ENCODE measurements around the gene HSF4.

DNA sequence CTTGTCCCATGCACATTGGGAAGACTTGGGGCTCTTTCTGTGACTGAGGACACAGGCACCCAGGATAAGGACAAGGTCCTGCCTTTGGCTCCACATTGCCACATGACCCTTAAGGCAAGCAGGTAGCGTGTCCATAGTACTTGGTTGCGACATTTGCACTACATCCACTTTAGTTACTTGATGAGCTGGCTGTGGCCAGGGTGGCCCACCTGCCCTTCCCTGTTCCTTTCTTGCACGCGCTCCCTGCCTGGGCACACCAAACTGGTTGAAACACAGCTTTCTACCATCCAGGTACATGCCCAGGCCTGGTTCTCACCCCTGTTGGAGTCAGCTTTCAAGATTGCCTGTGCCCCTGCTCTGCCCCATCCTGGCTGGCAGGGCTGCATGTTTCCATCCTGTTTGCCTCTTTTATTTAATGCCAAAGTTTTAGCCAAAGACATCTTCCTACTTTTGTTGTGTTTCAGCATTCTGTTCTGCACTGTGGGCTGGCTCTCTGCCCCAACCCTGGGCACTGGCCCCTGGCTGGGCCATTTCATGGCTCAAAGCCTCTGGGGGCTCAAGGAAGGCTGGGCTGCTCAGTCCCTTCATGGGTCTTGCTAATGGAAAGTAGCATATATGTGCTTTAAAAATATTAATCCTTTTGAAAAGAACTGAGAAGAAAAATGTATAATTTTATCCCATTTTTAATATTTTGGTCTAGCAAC is 17.0 kb upstream of the HSF4 start:
- TF ChIP-seq, protein P1, sequence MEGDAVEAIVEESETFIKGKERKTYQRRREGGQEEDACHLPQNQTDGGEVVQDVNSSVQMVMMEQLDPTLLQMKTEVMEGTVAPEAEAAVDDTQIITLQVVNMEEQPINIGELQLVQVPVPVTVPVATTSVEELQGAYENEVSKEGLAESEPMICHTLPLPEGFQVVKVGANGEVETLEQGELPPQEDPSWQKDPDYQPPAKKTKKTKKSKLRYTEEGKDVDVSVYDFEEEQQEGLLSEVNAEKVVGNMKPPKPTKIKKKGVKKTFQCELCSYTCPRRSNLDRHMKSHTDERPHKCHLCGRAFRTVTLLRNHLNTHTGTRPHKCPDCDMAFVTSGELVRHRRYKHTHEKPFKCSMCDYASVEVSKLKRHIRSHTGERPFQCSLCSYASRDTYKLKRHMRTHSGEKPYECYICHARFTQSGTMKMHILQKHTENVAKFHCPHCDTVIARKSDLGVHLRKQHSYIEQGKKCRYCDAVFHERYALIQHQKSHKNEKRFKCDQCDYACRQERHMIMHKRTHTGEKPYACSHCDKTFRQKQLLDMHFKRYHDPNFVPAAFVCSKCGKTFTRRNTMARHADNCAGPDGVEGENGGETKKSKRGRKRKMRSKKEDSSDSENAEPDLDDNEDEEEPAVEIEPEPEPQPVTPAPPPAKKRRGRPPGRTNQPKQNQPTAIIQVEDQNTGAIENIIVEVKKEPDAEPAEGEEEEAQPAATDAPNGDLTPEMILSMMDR (IDR thresholded peaks at IDR 0.05): no peak
- TF ChIP-seq, protein P2, sequence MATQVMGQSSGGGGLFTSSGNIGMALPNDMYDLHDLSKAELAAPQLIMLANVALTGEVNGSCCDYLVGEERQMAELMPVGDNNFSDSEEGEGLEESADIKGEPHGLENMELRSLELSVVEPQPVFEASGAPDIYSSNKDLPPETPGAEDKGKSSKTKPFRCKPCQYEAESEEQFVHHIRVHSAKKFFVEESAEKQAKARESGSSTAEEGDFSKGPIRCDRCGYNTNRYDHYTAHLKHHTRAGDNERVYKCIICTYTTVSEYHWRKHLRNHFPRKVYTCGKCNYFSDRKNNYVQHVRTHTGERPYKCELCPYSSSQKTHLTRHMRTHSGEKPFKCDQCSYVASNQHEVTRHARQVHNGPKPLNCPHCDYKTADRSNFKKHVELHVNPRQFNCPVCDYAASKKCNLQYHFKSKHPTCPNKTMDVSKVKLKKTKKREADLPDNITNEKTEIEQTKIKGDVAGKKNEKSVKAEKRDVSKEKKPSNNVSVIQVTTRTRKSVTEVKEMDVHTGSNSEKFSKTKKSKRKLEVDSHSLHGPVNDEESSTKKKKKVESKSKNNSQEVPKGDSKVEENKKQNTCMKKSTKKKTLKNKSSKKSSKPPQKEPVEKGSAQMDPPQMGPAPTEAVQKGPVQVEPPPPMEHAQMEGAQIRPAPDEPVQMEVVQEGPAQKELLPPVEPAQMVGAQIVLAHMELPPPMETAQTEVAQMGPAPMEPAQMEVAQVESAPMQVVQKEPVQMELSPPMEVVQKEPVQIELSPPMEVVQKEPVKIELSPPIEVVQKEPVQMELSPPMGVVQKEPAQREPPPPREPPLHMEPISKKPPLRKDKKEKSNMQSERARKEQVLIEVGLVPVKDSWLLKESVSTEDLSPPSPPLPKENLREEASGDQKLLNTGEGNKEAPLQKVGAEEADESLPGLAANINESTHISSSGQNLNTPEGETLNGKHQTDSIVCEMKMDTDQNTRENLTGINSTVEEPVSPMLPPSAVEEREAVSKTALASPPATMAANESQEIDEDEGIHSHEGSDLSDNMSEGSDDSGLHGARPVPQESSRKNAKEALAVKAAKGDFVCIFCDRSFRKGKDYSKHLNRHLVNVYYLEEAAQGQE (IDR thresholded peaks at IDR 0.05; ENCODE audit: insufficient read depth in 1 of 2, low read depth in 2 of 2, low read length in 1 of 2): no peak
- no peak for TF ChIP-seq POLR2AphosphoS5 (IDR thresholded peaks at IDR 0.05; ENCODE audit: low read depth, low read length)

Data from Panc1 (cell line).